SK-N-MC (cell line): ENCODE results near the gene BCAS4.

Experiments used
- EZH2 ChIP-seq: fragments of 200-600 bp; sonication (generic); IDR thresholded peaks from one replicate; pipeline ENCODE4 v1.6.1; 2017; ENCODE audit warnings: antibody characterized with exemption
- FOXP2 ChIP-seq: optimal IDR thresholded peaks from 2 replicates; pipeline ENCODE3; 2011; ENCODE audit warnings: mild to moderate bottlenecking, moderate library complexity; ENCODE audit not compliant: insufficient read depth; ENCODE audit errors: extremely low read length, control extremely low read depth
- POLR2AphosphoS5 ChIP-seq: IDR thresholded peaks from 2 replicates; pipeline ENCODE4 v1.6.1; 2012; ENCODE audit warnings: mild to moderate bottlenecking, low read depth, low read length, borderline replicate concordance

DNA sequence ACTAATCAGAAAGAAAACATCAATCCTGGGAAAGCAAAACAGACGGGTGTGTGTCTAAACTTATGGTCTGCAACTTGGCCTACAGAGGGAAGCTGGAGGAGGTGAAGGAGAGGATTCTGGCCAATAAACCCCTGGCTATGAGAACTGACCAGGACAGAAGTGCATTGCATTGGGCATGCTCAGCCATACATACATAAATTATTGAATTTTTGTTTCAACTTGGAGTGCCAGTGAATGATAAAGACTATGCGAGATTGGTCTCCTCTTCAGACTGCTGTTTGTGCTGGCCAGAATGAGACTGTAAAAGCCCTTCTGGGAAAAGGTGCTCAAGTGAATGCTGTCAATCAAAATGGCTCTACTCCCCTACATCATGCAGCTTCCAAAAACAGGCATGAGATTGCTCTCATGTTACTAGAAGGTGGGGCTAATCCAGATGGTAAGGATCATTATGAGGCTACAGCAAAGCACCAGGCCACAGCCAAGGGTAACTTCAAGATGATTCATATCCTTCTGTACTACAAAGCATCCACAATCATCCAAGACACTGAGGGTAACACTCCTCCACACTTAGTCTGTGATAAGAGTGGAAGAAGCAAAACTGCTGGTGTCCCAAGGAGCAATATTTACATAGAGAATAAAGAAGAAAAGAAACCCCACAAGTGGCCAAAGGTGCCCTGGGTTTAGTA lies 119.0 kb downstream of the BCAS4 start:
- TF ChIP-seq EZH2 (no peak), POLR2AphosphoS5 (no peak), FOXP2 (no peak)
